GM12864 (cell line): ENCODE measurements around the gene TNFRSF19.

Source experiments
- DNase-seq: peaks from one replicate; pipeline ENCODE4 v3.0.0-alpha.2; 2011; ENCODE audit warnings: low read depth
- H3K4me3 ChIP-seq: 2 replicates; pipeline ENCODE4 v1.5.1; 2011; ENCODE audit warnings: mild to moderate bottlenecking, low read depth, low read length, control low read depth
- TF ChIP-seq, protein P1 (sequence below): IDR thresholded peaks from 2 replicates; pipeline ENCODE4 v1.5.1; 2011; ENCODE audit warnings: low read depth, mild to moderate bottlenecking, moderate library complexity, low read length, control low read depth, inconsistent platforms; ENCODE audit errors: missing control alignments

TNFRSF19 gene

DNA sequence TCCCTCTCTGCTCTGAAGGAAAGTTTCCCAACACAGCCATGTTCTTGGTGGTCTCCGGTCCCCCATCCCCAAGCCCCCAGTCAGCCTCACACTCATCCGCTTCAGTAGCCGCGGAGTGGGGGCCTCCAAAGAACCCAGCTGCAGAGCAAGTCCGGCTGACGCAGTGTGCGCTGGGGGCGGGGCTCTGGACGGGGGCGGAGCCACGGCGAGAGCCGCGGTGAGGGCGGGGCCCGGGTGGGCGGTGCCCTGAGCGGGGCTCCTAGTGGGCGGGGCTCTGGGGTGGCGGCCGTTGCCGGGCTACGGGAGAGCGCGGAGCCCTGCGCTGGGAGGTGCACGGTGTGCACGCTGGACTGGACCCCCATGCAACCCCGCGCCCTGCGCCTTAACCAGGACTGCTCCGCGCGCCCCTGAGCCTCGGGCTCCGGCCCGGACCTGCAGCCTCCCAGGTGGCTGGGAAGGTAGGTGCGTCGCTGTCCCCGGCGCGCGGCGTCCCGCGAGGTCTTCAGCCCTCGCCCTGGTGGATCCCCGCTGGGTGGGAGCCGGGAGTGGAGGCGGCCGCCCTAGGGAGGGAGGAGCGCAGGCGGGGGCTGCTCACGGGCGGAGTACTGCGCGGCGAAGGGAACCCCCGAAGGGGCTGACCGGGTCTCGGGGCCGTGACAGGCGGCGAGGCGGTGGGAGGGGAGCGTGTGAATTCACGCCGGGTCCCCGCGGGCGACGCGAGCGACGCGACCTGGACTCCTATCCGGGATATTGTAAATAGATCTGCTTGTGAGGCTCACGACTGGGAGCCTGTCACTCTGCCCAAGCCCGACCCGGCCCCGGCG, 9.1 kb downstream of the TNFRSF19 start:
- no peak for DNase-seq
- peak overlapping the region; percentile 79 for H3K4me3 ChIP-seq
- TF ChIP-seq, protein P1, sequence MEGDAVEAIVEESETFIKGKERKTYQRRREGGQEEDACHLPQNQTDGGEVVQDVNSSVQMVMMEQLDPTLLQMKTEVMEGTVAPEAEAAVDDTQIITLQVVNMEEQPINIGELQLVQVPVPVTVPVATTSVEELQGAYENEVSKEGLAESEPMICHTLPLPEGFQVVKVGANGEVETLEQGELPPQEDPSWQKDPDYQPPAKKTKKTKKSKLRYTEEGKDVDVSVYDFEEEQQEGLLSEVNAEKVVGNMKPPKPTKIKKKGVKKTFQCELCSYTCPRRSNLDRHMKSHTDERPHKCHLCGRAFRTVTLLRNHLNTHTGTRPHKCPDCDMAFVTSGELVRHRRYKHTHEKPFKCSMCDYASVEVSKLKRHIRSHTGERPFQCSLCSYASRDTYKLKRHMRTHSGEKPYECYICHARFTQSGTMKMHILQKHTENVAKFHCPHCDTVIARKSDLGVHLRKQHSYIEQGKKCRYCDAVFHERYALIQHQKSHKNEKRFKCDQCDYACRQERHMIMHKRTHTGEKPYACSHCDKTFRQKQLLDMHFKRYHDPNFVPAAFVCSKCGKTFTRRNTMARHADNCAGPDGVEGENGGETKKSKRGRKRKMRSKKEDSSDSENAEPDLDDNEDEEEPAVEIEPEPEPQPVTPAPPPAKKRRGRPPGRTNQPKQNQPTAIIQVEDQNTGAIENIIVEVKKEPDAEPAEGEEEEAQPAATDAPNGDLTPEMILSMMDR, result no peak

GRCh38 chr13:23579896-23580683, 9.9 kb downstream of the TNFRSF19 start:
- TF ChIP-seq, protein P1, result no peak
- no peak for DNase-seq
- H3K4me3 ChIP-seq, result peak overlapping the region; percentile 79

DNA sequence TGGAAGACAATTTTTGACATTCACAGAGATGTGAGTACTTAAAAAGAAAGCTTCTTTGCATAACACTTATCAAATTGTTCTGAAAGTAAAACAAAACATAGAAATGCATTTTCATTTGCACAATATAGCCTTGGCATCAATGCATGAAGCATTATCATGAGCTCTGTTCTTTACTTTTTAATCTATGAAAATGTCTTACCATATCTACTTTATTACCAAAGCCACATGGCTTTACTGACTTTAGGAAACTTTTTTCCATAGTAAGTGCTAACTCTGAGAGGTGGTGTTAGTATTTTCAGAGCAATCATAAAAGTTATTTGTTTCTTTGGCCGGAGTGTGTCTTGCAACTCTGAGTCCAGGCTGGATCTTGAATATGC, 10.5 kb downstream of the TNFRSF19 start:
- TF ChIP-seq, protein P1, result no peak
- peak overlapping the region; percentile 79; the same call in 1 of the 2 replicates for H3K4me3 ChIP-seq
- no peak for DNase-seq

DNA sequence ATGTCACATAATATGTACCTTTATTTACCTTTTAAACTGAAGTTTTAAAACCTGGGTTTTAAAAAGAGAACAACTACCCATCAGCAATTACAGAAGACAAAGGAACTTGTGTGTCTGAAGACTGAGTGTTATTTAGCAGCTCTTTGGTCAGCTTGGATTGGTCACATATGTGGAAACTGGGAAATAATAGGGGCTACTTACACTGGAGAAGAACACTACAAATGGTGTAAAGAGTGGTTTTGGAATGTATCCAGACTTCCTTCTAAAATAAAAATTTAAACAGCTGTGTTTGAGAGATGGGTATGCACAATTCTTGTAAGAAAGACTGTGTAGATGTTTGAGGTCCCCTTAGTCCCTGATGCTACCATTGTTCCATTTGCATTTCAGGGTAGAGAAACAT, 13.3 kb downstream of the TNFRSF19 start:
- TF ChIP-seq, protein P1, result no peak
- DNase-seq, result no peak
- H3K4me3 ChIP-seq, result no peak overlapping the region

DNA sequence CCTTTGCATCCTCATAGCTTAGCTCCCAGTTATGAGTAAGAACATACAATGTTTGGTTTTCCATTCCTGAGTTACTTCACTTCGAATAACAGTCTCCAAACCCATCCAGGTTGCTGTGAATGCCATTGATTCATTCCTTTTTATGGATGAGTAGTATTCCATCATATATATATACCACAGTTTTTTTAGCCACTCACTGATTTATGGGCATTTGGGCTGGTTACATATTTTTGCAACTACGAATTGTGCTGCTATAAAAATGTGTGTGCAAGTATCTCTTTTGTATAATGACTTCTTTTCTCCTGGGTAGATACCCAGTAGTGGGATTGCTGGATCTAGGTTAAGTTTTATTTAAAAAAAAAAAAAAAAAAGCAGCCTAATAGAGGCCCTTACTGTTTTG, 14.1 kb downstream of the TNFRSF19 start:
- TF ChIP-seq, protein P1, result no peak
- H3K4me3 ChIP-seq, result no peak overlapping the region
- no peak for DNase-seq

DNA sequence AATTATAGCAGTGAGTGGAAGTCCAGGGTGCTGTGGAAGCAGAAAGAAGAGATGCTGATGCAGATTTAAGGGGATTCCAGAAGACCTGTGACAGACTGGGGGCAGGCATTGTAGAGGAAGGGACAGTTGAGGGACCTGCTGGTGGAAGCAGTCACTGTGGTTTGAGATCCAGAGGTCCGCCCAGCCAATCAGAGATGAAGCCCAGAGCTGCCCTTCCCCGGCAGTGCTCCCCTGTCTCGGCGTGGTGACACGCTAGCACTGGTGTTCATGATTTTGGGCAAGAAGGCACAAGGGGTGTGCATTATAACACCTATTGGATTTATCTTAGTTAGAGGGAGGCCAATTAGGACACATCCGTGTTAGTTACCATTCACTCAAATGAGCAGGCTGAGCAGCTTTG, 16.1 kb downstream of the TNFRSF19 start:
- no peak for DNase-seq
- TF ChIP-seq, protein P1, result no peak
- H3K4me3 ChIP-seq, result no peak overlapping the region
